22Rv1 (cell line): Measurements from ENCODE around the gene CDH8.

Experiments used
- H3K27ac ChIP-seq: fragments of 450-650 bp; 2 replicates; pipeline ENCODE4 v1.5.1; 2017
- ZFX ChIP-seq: fragments of 450-650 bp; IDR thresholded peaks from 2 replicates; pipeline ENCODE4 v1.6.1; 2017; ENCODE audit warnings: antibody characterized with exemption, borderline replicate concordance
- TF ChIP-seq, protein P1 (sequence below): fragments of 450-650 bp; IDR thresholded peaks from 2 replicates; pipeline ENCODE4 v1.5.1; 2017; ENCODE audit warnings: mild to moderate bottlenecking

The CDH8 gene

DNA sequence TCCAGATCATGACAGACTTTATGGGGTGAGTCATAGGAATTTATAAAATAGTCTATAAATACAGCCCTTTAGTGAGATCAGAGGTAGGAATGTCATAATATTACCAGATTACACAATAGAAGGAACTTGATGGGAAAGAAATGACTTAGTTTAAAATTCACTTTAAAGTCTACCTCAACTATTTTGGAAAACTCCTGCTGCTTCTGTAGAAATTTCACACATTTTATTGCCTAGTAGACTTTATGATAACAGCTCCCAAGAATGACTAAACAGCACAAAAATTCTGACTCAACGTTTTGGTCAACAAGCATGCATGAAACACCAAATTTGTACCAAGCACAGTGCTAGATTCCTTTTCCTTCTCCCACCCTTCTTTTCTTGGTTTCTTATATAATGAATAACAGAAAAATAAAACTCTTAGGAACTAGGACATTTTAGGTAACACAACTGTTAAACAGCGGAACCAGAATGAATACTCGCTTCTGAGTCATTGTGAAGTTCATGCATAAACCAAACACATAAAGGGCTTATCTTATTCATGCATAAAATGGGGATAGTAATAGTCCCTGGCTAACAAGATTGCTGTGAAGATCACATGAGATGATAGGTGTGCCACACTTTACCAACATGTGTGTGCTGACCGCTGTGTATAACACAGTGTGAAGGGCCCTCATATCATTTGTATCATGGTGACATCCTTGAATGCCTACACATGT lies 243.9 kb downstream of the CDH8 start:
- H3K27ac ChIP-seq, result no peak overlapping the region
- no peak for TF ChIP-seq ZFX
- TF ChIP-seq, protein P1, sequence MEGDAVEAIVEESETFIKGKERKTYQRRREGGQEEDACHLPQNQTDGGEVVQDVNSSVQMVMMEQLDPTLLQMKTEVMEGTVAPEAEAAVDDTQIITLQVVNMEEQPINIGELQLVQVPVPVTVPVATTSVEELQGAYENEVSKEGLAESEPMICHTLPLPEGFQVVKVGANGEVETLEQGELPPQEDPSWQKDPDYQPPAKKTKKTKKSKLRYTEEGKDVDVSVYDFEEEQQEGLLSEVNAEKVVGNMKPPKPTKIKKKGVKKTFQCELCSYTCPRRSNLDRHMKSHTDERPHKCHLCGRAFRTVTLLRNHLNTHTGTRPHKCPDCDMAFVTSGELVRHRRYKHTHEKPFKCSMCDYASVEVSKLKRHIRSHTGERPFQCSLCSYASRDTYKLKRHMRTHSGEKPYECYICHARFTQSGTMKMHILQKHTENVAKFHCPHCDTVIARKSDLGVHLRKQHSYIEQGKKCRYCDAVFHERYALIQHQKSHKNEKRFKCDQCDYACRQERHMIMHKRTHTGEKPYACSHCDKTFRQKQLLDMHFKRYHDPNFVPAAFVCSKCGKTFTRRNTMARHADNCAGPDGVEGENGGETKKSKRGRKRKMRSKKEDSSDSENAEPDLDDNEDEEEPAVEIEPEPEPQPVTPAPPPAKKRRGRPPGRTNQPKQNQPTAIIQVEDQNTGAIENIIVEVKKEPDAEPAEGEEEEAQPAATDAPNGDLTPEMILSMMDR, result no peak

DNA sequence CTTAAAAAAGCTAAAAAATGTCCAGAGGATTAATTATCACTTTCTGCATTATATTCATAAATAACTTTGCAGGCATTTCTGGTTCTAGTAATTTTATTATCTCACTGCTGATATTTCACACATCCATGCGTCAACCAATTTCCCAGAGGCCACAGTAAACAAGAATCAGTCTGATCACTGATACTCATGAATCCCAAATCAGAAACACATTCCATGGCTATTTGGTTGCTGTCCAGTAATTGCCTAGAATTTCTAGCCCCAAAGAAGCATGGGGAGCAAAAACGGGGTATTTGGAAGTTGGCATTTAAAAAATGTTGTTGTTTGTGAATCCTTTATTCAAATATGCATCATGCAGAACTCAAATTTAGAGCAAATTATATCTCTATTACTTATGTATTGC lies 244.8 kb downstream of the CDH8 start:
- H3K27ac ChIP-seq, result no peak overlapping the region
- no peak for TF ChIP-seq ZFX
- TF ChIP-seq, protein P1, result no peak

DNA sequence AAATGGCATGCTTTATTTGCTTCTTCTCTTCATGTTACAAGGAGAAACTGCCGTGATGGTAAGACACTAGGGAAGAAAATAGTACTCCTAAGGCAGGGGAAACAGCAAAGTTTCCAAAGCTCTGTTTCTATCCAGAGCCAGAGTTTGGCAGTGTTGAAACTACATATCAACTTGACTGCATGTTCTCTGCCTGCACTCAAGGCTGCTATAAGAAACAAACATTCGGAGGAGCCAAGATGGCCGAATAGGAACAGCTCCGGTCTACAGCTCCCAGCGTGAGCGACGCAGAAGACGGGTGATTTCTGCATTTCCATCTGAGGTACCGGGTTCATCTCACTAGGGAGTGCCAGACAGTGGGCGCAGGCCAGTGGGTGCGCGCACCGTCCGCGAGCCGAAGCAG lies 254.4 kb downstream of the CDH8 start:
- H3K27ac ChIP-seq, result 0 out of 2 replicates have a peak overlapping the region, but pooled peaks have one; percentile 23

DNA sequence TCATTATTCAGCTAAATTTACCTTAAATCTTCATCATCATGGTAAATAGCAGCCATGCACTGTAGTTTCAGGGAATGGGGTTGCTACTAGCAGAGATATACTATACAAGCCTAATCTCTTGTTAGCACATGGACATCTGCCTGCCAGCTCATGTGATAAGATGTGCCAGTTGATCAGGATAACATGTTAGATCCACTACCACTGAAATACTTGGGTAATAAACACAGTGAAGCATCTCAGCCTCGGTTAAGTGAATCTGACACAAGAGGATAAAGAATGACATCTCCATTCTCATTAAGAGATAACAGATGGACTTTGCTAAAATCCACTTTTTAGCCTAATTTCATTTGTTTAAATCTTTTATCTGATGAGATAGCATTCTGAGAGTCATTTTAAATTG lies 256.1 kb downstream of the CDH8 start:
- TF ChIP-seq, protein P1, result no peak
- no peak for TF ChIP-seq ZFX
- no peak overlapping the region for H3K27ac ChIP-seq

DNA sequence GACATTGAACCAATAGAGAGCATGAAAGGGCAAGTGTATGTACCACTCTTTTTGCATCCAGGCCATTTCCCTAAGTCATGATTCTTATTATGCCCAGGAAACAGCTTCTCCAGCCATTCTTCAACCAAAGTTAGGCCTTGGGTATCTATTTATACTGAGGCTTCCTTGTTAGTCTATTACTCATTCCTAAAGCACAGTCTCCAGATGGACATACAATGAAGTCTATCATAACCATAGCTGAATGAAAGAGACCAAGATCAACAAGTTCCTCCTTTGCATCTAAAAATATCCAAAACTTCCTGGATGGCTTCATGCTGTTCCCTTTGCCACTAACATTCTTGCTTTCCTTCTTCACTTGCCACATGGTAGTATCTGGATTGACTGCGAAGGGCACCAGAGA lies 265.9 kb downstream of the CDH8 start:
- no peak overlapping the region for H3K27ac ChIP-seq
- no peak for TF ChIP-seq ZFX
- TF ChIP-seq, protein P1, result no peak

DNA sequence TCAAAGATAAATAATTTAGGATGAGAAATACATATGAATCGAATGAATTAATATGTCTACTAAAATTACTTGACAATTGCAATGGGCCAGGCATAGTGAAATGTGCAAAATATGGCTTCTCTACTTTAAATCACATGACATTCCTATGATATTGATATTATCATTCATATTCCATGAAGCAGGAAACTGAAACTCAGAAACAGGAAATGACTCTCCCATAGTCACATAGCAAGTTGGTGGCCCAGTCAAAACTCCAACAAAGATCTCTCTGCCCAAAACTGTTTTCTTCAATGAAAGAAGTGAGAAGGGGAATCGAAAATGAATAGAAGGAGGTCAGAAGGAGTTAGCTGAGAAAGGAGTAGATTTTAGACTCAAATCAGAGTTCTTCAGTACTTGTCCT lies 272.2 kb downstream of the CDH8 start:
- H3K27ac ChIP-seq, result no peak overlapping the region
- TF ChIP-seq, protein P1, result no peak

DNA sequence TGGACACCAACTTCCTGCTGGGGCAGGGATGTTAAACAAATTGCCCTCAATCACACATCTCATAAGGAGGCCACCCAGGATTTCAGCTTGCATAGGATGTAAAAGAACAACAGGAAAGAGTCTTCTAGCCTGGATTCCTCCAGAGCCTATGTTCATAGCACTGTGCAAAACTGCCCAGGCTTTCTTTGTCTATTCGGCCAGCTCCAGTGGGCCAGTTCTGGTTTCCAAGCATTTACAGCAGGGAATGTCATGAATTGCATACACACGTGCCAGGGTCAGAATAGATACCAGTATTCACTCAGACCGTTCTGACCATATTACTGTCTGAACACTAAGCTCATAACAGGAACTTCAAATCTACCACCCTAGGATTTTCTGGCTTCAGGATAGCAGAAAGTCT lies 273.2 kb downstream of the CDH8 start:
- TF ChIP-seq, protein P1, result no peak
- TF ChIP-seq ZFX, result no peak
- H3K27ac ChIP-seq, result no peak overlapping the region

DNA sequence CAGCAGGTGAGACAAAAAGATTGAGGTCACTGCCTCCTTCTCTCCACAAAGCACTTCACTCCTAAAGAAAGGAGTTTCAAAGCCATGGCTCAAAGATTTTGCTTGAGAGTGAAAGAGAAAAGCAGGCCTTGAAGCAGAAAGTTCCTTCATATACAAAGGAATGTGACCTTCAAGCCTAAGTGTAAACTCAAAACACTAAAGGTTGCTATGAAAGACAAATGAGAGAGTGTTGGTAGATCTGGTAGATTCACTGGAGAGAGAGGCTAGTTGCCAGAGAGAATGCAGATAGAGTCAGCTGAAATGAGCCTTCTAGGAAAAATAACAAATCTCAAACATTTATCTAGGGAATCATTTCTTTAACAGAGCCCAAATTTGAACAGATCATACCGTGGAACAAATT lies 305.2 kb downstream of the CDH8 start:
- no peak overlapping the region for H3K27ac ChIP-seq
- TF ChIP-seq, protein P1, result no peak
- no peak for TF ChIP-seq ZFX
